Measurements from ENCODE around the gene ABLIM2.

Gene ABLIM2

DNA sequence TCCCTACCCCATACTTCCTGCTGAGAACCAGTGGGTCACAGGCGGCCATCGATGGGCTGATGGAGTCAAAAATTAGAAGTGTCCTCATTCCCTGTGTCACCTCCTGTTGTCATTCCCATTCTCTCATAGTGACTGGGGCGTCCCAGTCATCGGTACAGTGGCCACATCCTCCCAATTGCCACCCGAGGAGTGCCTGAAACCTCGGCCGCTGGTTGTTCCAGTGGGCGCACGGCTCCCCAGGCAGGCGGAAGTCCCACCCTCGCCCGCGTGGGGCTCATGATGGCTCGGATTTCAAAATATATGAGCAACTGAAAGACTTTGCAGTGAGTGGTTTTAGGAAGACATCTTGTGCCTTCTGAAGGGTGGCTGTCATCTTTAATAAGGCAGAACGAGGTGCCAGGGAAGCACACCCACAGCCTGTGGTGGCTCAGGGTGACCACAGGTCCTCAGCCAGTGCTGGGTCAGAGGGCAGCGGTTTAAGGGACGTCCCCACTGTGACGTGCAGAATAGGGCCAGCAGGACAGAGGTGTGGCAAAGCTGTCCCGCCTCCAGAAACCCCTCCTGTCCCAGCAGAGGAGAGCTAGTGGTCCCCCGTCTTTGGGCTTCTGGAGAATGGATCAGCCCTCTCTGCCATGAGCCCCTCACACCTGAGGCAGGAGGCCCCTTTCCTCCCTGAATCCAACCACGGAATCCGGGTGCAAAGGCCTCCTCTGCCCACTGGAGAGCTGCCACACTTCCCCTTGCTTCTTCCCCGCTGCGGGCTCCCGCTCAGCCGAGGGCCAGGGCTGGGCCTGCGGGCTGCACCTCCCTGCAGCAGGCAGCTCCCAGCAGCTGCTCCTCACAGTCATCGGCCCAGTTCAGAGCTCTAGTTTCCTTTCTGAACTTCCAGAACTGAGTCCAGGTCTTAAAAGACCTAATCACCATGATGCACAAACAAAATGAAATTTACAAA, 90.4 kb downstream of the ABLIM2 start:
- TF ChIP-seq, protein P1, sequence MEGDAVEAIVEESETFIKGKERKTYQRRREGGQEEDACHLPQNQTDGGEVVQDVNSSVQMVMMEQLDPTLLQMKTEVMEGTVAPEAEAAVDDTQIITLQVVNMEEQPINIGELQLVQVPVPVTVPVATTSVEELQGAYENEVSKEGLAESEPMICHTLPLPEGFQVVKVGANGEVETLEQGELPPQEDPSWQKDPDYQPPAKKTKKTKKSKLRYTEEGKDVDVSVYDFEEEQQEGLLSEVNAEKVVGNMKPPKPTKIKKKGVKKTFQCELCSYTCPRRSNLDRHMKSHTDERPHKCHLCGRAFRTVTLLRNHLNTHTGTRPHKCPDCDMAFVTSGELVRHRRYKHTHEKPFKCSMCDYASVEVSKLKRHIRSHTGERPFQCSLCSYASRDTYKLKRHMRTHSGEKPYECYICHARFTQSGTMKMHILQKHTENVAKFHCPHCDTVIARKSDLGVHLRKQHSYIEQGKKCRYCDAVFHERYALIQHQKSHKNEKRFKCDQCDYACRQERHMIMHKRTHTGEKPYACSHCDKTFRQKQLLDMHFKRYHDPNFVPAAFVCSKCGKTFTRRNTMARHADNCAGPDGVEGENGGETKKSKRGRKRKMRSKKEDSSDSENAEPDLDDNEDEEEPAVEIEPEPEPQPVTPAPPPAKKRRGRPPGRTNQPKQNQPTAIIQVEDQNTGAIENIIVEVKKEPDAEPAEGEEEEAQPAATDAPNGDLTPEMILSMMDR (conservative IDR thresholded peaks at IDR 0.05) = no peak
- no peak overlapping the region for H3K27ac ChIP-seq

DNA sequence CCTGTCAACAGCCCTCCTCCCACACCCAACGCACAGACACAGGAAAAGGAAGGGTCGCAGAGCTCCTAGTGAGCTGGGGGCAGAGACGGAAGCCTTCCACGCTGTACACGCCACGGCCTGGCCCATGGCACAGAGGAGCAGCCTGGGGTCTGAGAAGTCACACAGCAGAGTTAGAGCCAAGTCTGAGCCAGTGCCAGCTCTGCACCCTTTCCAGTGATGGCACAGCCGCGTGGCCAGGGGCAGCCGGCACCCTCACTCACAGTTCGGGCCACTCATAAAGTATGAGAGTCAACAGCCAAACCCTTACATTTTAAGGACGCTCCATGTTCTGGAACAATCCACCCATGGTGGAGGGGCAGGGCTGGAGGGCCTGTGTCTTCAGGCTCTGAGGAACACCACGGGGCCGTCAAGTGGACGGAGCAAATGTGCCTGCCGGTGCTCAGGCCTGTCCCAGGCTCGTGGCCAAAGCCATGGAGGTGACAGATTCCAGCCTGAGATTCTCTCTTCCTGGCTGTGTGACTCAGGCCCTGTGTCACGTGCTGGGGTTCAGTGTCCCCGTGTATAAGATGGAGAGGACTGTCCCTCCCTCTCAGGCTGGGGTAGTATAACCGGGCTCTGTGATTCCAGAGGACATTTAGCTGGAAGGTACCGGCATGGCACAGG, 91.2 kb downstream of the ABLIM2 start:
- no peak overlapping the region for H3K27ac ChIP-seq
- TF ChIP-seq, protein P1 (conservative IDR thresholded peaks at IDR 0.05) = no peak

DNA sequence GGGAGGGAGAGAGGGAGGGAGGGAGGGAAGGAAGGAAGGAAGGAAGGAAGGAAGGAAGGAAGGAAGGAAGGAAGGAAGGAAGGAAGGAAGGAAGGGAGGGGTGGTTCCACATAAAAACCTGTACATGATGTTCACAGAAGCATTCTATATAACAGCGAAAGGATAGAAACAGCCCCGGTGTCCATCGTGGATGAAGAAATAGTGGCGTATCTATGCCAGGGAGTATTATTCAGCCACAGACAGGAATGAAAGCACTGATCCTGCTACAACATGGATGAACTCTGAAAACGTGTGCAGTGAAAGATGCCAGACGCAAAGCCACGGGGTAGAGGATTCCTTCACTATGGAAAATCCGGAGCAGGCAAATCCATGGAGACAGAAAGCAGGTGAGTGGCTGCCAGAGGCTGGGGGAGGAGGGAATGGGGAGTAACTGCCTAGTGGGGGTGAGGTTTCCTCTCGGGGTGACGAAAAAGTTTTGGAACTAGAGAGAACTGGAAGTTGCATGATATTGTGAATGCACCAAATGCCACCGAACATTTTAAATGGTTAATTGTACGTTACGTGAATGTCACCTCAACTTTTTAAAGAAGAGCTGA, 92.2 kb downstream of the ABLIM2 start:
- no peak overlapping the region for H3K27ac ChIP-seq
- TF ChIP-seq, protein P1 (conservative IDR thresholded peaks at IDR 0.05) = no peak

DNA sequence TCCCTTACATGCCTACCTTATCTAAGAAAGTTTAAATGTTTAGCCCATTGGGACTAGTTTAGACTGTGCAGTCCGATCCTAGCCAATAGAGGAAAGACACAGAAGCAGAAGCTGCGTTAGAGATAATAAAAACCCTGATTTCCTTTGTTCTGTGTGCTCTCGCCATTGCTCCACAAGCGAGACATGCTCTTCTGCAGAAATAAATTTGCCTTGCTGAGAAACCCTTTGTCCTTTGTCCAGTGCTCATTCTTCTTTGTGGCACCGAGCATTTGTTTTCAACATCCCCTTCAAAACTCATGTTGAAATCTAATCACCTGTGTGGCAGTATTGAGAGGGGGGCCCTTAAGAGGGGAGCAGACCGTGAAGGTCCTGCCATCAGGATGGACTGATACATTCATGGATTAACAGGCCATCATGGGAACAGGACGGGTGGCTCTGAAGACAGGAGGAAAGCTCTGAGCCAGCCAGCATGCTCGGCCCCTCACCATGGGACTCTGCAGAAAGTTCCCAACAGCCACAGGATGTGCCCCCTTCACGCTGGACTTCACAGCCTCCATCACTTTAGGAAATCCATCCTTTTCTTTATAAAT, 94.5 kb downstream of the ABLIM2 start:
- TF ChIP-seq, protein P1 (conservative IDR thresholded peaks at IDR 0.05) = no peak
- H3K27ac ChIP-seq = no peak overlapping the region

DNA sequence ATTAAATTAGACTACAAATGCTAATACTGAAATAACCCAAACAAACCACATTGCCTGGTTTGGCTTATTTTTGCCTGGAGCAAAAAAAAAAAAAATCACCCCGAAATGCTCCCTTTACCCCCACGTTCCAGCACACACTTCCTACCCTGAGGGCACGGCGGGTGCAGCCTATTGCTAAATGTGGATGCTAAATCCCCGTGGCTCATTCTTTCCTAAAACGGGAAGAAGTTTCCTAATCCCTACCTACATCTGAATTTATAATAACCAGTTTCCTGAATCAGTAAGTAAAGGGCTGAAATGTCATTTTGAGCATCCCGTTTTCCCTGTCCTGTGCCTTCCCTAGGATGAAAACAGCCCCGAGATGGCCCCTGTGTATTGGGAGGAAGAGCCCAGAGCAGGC, 97.0 kb downstream of the ABLIM2 start:
- H3K27ac ChIP-seq = no peak overlapping the region
- TF ChIP-seq, protein P1 (conservative IDR thresholded peaks at IDR 0.05) = no peak

DNA sequence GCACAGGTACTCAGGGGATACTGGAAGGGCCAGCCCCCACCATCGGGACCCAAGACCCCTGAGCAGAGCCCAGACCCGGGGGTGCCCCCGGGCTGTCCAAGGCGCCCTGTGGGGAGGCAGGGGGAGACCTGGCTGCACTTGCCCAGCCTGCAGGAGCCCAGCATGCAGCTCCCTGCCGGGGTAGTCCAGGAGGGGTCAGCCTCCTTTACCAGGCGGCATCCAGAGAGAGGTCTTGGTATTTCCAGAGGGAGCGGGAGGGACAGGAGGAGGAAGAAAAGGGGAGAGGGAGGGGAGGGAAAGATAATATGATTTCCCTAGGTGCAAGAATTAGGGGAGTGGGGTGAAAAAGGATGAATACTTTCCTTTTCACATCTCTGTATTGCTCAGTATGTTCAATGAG, 97.5 kb downstream of the ABLIM2 start:
- H3K27ac ChIP-seq = no peak overlapping the region
- TF ChIP-seq, protein P1 (conservative IDR thresholded peaks at IDR 0.05) = no peak

DNA sequence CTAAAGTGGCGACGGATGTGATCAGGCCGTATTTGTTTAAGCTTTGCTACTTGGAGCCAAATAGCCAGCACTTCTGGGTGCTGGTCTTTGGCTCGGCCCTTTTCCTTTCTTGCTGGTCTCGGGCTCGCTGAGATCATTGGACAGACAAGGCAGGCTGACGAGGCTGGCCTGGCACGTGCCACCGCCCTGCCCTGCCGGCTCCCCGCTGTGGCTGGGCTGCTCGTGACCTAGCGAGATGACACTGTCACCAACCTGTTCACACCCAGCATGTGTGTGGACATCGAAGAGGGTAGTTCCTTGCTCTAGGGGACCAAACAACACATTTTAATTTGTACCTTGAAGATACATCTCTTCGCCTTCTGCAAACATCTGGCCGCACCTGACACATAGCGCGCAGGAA, 98.0 kb downstream of the ABLIM2 start:
- TF ChIP-seq, protein P1 (conservative IDR thresholded peaks at IDR 0.05) = no peak
- H3K27ac ChIP-seq = no peak overlapping the region
